HCEC 1CT (cell line): ENCODE measurements around the gene TRIM2.
A peak's percentile ranks its signal among the peaks of the same experiment; 100 is the strongest.
"Not testable (repeated sequence)": the region's sequence is repeated elsewhere in the genome, so short reads cannot be mapped to it uniquely, and the experiment has no call there.

Source experiments
- DNase-seq: peaks from one replicate; pipeline ENCODE4 v3.0.0-alpha.2; 2017

Gene TRIM2

GRCh38 chr4:153191795-153192363 lies 12.4 kb upstream of the TRIM2 start:
- DNase-seq, result no peak

GRCh38 chr4:153197301-153197700 lies 6.9 kb upstream of the TRIM2 start:
- DNase-seq, result no peak

- no peak for DNase-seq
Measured at GRCh38 chr4:153198719-153199118, 5.5 kb upstream of the TRIM2 start.

GRCh38 chr4:153203746-153204145 lies 497 bp upstream of the TRIM2 start:
- not testable (repeated sequence) for DNase-seq

GRCh38 chr4:153204728-153205648 lies 745 bp downstream of the TRIM2 start:
- DNase-seq, result no peak

GRCh38 chr4:153205757-153206156 lies 1.5 kb downstream of the TRIM2 start:
- no peak for DNase-seq

GRCh38 chr4:153206534-153206933 lies 2.3 kb downstream of the TRIM2 start:
- no peak for DNase-seq

GRCh38 chr4:153207027-153207426 lies 2.8 kb downstream of the TRIM2 start:
- no peak for DNase-seq

- DNase-seq, result no peak
Measured at GRCh38 chr4:153207567-153207966, 3.3 kb downstream of the TRIM2 start.

GRCh38 chr4:153209410-153209809 lies 5.2 kb downstream of the TRIM2 start:
- no peak for DNase-seq

GRCh38 chr4:153210727-153211126 lies 6.5 kb downstream of the TRIM2 start:
- no peak for DNase-seq

GRCh38 chr4:153211986-153212728 lies 7.9 kb downstream of the TRIM2 start:
- DNase-seq, result peak; percentile 65

GRCh38 chr4:153212736-153213135 lies 8.5 kb downstream of the TRIM2 start:
- no peak for DNase-seq

GRCh38 chr4:153215921-153216320 lies 11.7 kb downstream of the TRIM2 start:
- no peak for DNase-seq

- no peak for DNase-seq
Measured at GRCh38 chr4:153216546-153216945, 12.3 kb downstream of the TRIM2 start.

GRCh38 chr4:153217440-153217839 lies 13.2 kb downstream of the TRIM2 start:
- peak; percentile 32 for DNase-seq

GRCh38 chr4:153218961-153219360 lies 14.7 kb downstream of the TRIM2 start:
- DNase-seq, result no peak

- DNase-seq, result no peak
Measured at GRCh38 chr4:153220682-153221395, 16.6 kb downstream of the TRIM2 start.

GRCh38 chr4:153221783-153222706 lies 17.8 kb downstream of the TRIM2 start:
- peak; percentile 73 for DNase-seq

GRCh38 chr4:153222707-153223426 lies 18.6 kb downstream of the TRIM2 start:
- peak; percentile 9 for DNase-seq

GRCh38 chr4:153223427-153223801 lies 19.2 kb downstream of the TRIM2 start:
- no peak for DNase-seq
